Erythroblast (primary cell): ENCODE results near the gene AKT1S1.

Experiments used
- DNase-seq, 2 experiments: peaks; one replicate each; lab custom pipeline; 2025; lab: John Stamatoyannopoulos, UW
- GATA1 ChIP-seq: IDR thresholded peaks from 2 replicates; pipeline ENCODE4 v1.6.1; 2011; ENCODE audit warnings: low read depth, mild to moderate bottlenecking, control low read depth, low read length, moderate library complexity
- POLR2A ChIP-seq: IDR thresholded peaks from 2 replicates; pipeline ENCODE4 v1.6.1; 2011; ENCODE audit warnings: mild to moderate bottlenecking, low read length

The AKT1S1 gene

DNA sequence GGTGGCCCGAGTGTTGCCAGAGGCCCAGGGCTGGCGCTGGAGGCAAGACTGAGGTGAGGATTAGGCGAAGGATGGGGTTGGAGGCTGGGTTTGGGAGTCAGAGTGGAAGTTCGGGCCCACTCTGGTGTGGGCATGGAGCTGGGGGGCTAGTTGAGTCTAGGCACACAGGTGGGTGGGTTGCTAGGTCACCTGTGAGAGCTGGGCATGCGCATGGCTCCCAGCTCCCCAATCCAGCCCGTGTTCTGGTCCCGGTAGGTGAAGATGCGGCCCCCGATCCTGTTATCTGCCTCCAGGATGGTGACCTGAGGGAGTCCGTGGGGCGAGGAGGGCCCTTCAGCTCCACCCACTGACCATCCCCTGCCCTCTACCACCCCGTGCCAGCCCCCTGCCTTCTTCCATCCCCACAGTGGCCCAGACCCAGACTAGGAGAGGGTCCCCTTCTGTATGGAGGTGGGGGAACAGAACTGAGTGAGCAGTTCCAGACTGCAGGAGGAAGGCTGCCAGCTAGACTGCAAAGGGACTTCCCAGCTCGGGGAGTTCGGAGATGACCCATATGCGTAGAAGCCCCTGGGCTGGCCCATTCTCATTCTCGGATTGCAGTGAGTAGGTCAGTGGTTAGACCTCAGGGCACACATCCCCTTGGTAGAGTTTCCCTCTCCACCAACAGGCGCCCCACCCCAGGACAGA is 17.9 kb upstream of the AKT1S1 start:
- DNase-seq = no peak
- no peak for TF ChIP-seq GATA1
- no peak for TF ChIP-seq POLR2A

GRCh38 chr19:49894011-49894664 is 17.0 kb upstream of the AKT1S1 start:
- no peak for TF ChIP-seq GATA1
- no peak for TF ChIP-seq POLR2A
- DNase-seq = no peak

DNA sequence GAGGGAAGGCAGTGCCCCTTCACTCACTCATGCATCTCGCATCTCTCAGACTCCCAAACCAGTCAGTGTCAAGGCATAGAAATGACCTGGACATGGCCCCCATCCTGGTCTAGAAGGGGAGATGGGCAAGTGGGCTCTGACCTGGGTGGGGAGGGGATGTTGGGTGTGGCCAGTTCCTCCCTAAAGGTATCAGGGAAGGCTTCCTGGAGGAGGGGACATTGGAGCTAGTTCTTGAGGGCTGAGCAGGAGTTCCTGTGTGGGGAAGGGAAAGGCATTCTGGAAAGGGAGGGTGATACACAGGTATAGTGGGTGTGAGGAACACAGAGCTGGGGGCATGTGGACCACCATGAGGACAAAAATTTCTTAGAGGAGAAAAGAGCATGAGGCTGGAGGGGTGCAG is 15.6 kb upstream of the AKT1S1 start:
- TF ChIP-seq POLR2A (no peak), GATA1 (no peak)
- DNase-seq = no peak

DNA sequence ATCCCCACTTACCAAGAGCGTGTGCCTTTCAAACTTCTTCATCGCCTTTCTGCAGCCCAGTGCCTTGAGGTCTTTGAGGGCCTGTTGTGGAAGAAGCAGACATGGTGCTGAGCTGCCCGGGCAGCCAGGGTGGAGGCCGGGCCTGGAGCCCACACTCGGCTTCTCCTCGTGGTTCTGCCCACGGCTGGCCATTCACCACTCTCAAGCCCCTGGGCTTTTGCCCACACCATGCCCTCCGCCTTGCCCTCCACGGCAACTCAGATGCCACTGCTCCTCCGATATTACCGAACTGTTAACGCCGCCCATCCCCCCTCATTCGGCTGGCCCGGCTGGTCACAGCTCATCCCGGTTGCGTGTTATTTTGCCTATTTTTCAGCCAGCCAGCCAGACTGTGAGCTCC is 14.2 kb upstream of the AKT1S1 start:
- DNase-seq = no peak
- TF ChIP-seq POLR2A (no peak), GATA1 (no peak)

DNA sequence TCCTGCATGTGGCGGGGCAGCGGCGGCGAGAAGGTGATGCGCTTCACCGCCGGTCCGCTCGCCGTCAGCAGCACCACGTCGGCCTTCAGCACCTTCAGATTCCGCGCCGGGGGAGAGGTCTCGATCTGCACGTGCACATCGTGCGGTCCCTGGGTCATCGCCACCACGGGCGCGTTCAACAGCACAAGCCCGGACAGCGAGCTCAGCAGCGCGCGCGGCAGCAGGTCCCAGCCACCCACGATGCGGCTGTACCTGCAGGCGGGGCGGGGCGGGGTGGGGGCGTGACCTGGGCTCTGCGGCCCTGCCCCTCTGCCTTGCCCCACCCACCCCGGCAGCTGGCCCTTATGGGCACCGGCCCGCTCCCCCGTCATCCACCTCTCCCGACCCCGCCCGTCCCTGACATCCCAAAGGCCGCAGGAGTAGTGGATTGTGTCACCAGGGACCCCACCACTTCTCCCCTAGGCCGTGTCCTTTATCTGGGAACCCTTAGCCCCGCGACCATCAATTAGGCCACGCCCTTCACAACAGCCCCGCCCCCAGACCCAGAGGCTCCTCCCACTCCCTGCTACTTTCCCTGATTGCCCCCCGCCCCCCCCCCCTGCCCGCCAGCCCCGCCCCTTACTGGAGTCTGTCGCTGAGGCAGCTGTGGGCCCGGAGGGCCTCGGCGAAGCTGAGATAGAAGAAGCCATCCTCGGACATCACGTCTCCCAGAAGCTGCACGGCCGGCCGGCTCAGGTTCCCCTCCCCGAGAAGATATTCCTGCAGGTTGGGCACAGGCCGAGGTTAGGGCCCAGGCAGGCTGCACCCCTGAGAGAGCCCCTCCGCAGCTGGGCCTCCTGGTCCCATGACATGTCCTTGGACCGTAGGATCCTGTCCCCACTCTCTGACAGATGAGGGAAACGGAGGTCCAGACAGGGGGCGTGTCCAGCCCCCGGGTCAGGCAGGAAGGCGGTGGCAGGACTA is 13.5 kb upstream of the AKT1S1 start:
- DNase-seq = peak in 1 of 2 experiments; percentile 72
- TF ChIP-seq POLR2A = no peak
- TF ChIP-seq GATA1 = no peak

- DNase-seq = peak; percentile 91 to 92
Observed at GRCh38 chr19:49889687-49890348, 12.7 kb upstream of the AKT1S1 start.

GRCh38 chr19:49889038-49889686 is 12.0 kb upstream of the AKT1S1 start:
- TF ChIP-seq GATA1 = no peak
- no peak for TF ChIP-seq POLR2A
- no peak for DNase-seq

More at GRCh38 chr19:49889687-49890348, 12.7 kb upstream of the AKT1S1 start:
- TF ChIP-seq POLR2A = no peak
- no peak for TF ChIP-seq GATA1

- DNase-seq = no peak
- TF ChIP-seq GATA1 (no peak), POLR2A (no peak)
Observed at GRCh38 chr19:49888510-49888824, 11.3 kb upstream of the AKT1S1 start.

- TF ChIP-seq POLR2A (no peak), GATA1 (no peak)
- DNase-seq = no peak
Observed at GRCh38 chr19:49887665-49888509, 10.7 kb upstream of the AKT1S1 start.

GRCh38 chr19:49887037-49887664 is 10.0 kb upstream of the AKT1S1 start:
- DNase-seq = no peak
- no peak for TF ChIP-seq POLR2A
- no peak for TF ChIP-seq GATA1

DNA sequence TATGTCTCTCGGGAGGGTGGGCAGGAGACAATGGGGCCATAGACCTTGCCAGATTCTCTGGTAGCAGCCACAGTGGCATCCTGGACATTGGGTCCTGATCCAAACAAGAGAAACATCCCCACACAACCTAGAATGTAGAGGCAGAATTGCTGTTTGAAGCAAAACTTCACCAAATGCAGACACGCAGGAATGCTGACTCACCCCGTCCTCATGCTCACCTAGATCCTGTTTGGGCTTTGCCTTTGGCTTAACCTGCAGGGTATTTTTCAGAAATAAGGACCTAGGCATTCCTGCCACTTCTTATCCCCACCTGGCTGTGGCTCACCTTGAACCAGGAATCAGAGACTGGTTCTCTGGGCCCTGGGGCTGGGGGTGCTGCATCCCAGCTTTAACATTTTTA is 7.6 kb upstream of the AKT1S1 start:
- TF ChIP-seq GATA1 (no peak), POLR2A (no peak)
- DNase-seq = no peak

DNA sequence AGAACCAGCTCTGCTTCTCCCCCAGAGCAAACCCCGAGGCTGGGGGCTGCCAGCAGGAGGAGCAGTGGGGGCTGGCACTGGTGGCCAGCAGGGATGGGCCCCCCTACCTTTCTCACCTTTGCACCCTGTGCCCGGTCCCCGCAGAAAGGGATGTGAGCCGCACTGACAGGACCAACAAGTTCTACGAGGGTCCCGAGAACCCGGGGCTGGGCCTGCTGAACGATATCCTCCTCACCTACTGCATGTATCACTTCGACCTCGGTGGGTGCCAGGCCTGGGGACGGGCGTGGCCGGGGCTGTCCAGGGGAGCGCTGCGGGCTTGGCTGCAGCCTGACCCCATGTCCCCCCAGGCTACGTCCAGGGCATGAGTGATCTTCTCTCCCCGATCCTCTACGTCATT is 7.0 kb upstream of the AKT1S1 start:
- TF ChIP-seq POLR2A (no peak), GATA1 (no peak)
- DNase-seq = no peak
